CD4-positive, alpha-beta T cell treated with Interleukin-17A for 1 hour (primary cell): Measurements from ENCODE around the gene ZNF333.
"Not testable (repeated sequence)": the region's sequence is repeated elsewhere in the genome, so short reads cannot be mapped to it uniquely, and the experiment has no call there.

ENCODE experiments used
- DNase-seq: peaks from one replicate; pipeline ENCODE4 v3.0.0-alpha.2; 2020

ZNF333 gene

GRCh38 chr19:14700711-14701375, 11.0 kb downstream of the ZNF333 start:
- DNase-seq = no peak

- no peak for DNase-seq
These were observed 14.0 kb downstream of the ZNF333 start for GRCh38 chr19:14703833-14704232.

GRCh38 chr19:14704450-14704849, 14.6 kb downstream of the ZNF333 start:
- DNase-seq = no peak

GRCh38 chr19:14715841-14716240, 26.0 kb downstream of the ZNF333 start:
- DNase-seq = no peak

- no peak for DNase-seq
These were observed 28.8 kb downstream of the ZNF333 start for GRCh38 chr19:14718522-14719116.

GRCh38 chr19:14719162-14719561, 29.3 kb downstream of the ZNF333 start:
- DNase-seq = no peak

- no peak for DNase-seq
These were observed 32.3 kb downstream of the ZNF333 start for GRCh38 chr19:14722127-14722526.

GRCh38 chr19:14728595-14728994, 38.7 kb downstream of the ZNF333 start:
- DNase-seq = no peak

GRCh38 chr19:14731200-14731599, 41.4 kb downstream of the ZNF333 start:
- DNase-seq = no peak

GRCh38 chr19:14732510-14732909, 42.7 kb downstream of the ZNF333 start:
- no peak for DNase-seq

- no peak for DNase-seq
These were observed 43.7 kb downstream of the ZNF333 start for GRCh38 chr19:14733574-14733973.

GRCh38 chr19:14735915-14736314, 46.1 kb downstream of the ZNF333 start:
- no peak for DNase-seq

GRCh38 chr19:14746886-14747285, 57.0 kb downstream of the ZNF333 start:
- DNase-seq = no peak

- no peak for DNase-seq
These were observed 58.8 kb downstream of the ZNF333 start for GRCh38 chr19:14748601-14749000.

GRCh38 chr19:14758816-14759215, 69.0 kb downstream of the ZNF333 start:
- DNase-seq = no peak

GRCh38 chr19:14761607-14762006, 71.8 kb downstream of the ZNF333 start:
- no peak for DNase-seq

- DNase-seq = no peak
These were observed 72.3 kb downstream of the ZNF333 start for GRCh38 chr19:14762111-14762510.

- DNase-seq = no peak
These were observed 73.8 kb downstream of the ZNF333 start for GRCh38 chr19:14763497-14764145.

- no peak for DNase-seq
These were observed 74.6 kb downstream of the ZNF333 start for GRCh38 chr19:14764401-14764800.

- not testable (repeated sequence) for DNase-seq
These were observed 75.6 kb downstream of the ZNF333 start for GRCh38 chr19:14765403-14765802.

GRCh38 chr19:14765841-14766240, 76.0 kb downstream of the ZNF333 start:
- not testable (repeated sequence) for DNase-seq

GRCh38 chr19:14767466-14767971, 77.7 kb downstream of the ZNF333 start:
- DNase-seq = no peak

GRCh38 chr19:14768001-14768400, 78.2 kb downstream of the ZNF333 start:
- no peak for DNase-seq

- DNase-seq = no peak
These were observed 79.4 kb downstream of the ZNF333 start for GRCh38 chr19:14769201-14769600.
